Psoas muscle (tissue), 8 donors: ENCODE measurements around the gene PEPD. TPM values are rescaled to one million over a fixed set of nuclear protein-coding genes. Genes with fewer than 3 reads are reported as not detected.

Experiments
- ATAC-seq, 4 donors: fragments of 200-7000 bp; cut with Tn5 transposase; one replicate each; pipeline ENCODE4 v1.9.1; 2020; ENCODE audit warnings: moderate library complexity in 3 of 4, mild to moderate bottlenecking in 2 of 4
- DNase-seq, 2 donors: peaks; one replicate each; pipeline ENCODE4 v3.0.0-alpha.2; 2020
- H3K27ac ChIP-seq: fragments of 200-600 bp; one replicate; pipeline ENCODE4 v1.8.0; 2022
- H3K27me3 ChIP-seq, 3 donors: fragments of 200-600 bp in 1 of 3; one replicate each; pipeline versions ENCODE4 v1.6.1 to v1.8.0; 2013 to 2022; ENCODE audit warnings: low read length in 2 of 3, mild to moderate bottlenecking in 2 of 3, moderate library complexity in 1 of 3; ENCODE audit not compliant: insufficient read depth in 3 of 3
- H3K36me3 ChIP-seq, 2 donors: fragments of 200-600 bp in 1 of 2; one replicate each; pipeline versions ENCODE4 v1.6.1 to v1.8.0; 2013 to 2022; ENCODE audit warnings: low read depth in 1 of 2, mild to moderate bottlenecking in 1 of 2, moderate library complexity in 1 of 2; ENCODE audit not compliant: insufficient read depth in 1 of 2
- H3K4me1 ChIP-seq: fragments of 200-600 bp; one replicate; pipeline ENCODE4 v1.8.0; 2022
- H3K4me3 ChIP-seq: fragments of 200-600 bp; one replicate; pipeline ENCODE4 v1.8.0; 2022; ENCODE audit warnings: mild to moderate bottlenecking
- H3K9me3 ChIP-seq: fragments of 200-600 bp; one replicate; pipeline ENCODE4 v1.8.0; 2022
- WGBS, 3 donors: extraction: QIAGEN DNeasy Blood & Tissue Kit; methylation state at CpG; one replicate each; pipeline versions ENCODE4 v1.1.6 to v1.1.7; 2013; 5-methylcytosine and 5-hydroxymethylcytosine counted together
- intact Hi-C, 2 donors: fragments of 100-400 bp; cut with DNase I; formaldehyde crosslinking; loops; one replicate each; pipeline versions ENCODE4 v1.11.0 to v1.14.2; 2022
- polyA plus RNA-seq, 3 donors: library from polyadenylated mRNA; stranded (reverse); fragments of 200-250 nt; gene quantifications; one replicate each; pipeline ENCODE4 v1.2.3, GENCODE V29; 2013
- total RNA-seq, 4 donors: library from RNA; stranded (reverse); fragmentation: NEBNext Ultra II Directional in 2 of 4; extraction: Animal tissue kit (Norgen Biotek cat#: 25700) in 2 of 4; gene quantifications; one replicate each; pipeline versions ENCODE4 v1.2.1 to v1.2.4, GENCODE V29; 2021 to 2023
- TF ChIP-seq, protein P1 (sequence below): fragments of 200-600 bp; IDR thresholded peaks from one replicate; pipeline ENCODE4 v1.8.0; 2022; ENCODE audit warnings: antibody characterized with exemption
- donor health status: healthy with polysubstance abuse.
- donor health status: DM: no; HTN: no; CAD: no; lungs with moderate emphysema.
- donor health status: Bipolar disorder and iron deficiency.
- donor health status: healthy.
- donor health status: DM: yes; HTN: yes; CAD: no.
- donor health status: DM: no; HTN: no; CAD: no.
- donor health status: DM: no; HTN: no; CAD: no.
- donor health status: DM: yes; HTN: yes; CAD: no.

The PEPD gene
- total and polyA plus RNA-seq, 7 donors: 26.3 to 40.2 (median 35.1) TPM

DNA sequence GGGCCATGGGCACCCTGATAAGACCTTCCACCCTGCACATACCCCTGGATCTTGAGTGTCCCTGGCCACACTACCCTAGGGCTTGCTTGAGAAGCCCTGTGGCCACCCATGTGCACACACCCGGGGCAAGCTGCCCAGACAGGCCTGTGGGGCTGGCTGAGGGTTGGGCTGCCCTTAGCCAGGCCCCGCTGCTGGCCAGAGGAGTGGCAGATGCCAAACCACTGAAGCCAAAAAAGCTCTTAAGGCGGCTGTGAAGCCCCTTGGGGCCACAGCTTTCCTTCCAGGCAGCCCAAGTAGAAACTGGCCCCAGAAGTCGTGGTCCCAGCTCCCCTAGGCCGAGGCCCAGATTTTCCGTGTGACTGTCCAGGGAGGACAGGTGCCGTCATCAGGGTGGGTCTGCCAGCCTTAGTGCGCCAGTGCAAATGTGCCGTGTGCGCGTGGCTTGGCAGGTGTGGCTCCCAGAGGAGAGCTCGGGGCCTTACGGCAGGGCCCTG lies 133.3 kb downstream of the PEPD start:
- TF ChIP-seq, protein P1, sequence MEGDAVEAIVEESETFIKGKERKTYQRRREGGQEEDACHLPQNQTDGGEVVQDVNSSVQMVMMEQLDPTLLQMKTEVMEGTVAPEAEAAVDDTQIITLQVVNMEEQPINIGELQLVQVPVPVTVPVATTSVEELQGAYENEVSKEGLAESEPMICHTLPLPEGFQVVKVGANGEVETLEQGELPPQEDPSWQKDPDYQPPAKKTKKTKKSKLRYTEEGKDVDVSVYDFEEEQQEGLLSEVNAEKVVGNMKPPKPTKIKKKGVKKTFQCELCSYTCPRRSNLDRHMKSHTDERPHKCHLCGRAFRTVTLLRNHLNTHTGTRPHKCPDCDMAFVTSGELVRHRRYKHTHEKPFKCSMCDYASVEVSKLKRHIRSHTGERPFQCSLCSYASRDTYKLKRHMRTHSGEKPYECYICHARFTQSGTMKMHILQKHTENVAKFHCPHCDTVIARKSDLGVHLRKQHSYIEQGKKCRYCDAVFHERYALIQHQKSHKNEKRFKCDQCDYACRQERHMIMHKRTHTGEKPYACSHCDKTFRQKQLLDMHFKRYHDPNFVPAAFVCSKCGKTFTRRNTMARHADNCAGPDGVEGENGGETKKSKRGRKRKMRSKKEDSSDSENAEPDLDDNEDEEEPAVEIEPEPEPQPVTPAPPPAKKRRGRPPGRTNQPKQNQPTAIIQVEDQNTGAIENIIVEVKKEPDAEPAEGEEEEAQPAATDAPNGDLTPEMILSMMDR: no peak
- H3K27ac ChIP-seq: peak overlapping the region; percentile 83
- peaks cover 0 to 7% of the 10 kb centered on the region in 2 donors for H3K36me3 ChIP-seq
- peak; percentile 62 to 73 (median 68) for ATAC-seq
- no peaks in the 10 kb centered on the region for H3K27me3 ChIP-seq
- 13 to 22% (median 22%) methylated on average over 13 of the region's 13 CpGs for WGBS, 3 donors
- H3K9me3 ChIP-seq: no peaks in the 10 kb centered on the region
- H3K4me3 ChIP-seq: peak overlapping the region; percentile 35
- DNase-seq: peak; percentile 75 to 83
- peaks cover 72% of the 10 kb centered on the region for H3K4me1 ChIP-seq
- intact Hi-C loops: loop anchor here (5.0 kb wide), 1 partner anchor 86 kb away; the partner anchor contains the start of gene CEBPA (in 2 of the 2)

DNA sequence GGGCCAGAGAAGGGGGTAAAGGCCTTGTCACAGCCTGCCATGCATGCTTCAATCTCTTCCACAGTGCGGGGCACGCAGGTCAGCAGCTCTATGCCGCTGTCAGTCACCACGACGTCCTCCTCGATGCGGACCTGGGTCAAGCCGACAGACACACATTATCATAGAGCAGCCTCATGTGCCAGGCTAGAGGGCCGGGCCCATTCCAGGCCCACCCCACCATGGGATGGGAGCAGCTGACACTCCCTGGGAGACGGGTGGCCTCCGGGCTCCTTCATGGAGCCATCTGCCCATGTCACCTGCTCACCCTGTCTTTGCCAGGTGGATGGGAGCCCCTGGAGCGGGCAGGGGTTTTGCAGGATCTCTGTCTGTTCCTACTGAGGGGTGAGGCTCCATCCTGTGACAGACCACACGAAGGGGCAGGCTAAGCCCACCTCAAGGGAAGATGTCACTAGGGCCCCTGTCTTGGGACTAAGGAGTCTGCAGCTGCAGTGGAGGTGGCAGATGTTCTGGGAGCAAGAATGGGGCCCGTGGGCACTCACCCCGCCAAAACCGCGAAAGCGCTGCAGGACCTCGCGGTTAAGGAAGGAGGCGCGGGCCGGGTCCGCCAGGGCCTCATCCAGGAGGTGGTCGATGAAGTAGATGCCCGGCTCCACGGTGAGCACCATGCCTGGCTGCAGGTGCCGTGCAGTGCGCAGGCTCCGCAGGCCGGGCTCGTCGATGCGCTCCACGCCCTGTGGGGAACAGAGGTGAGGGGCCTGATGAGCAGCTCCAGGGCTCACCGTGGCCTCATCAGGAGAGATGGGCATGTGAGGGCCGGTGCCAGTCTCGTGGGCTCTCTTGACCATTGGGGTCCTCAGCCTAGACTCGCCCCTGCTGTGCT lies 134.0 kb downstream of the PEPD start:
- Histone ChIP-seq H3K36me3 (peaks cover 0 to 7% of the 10 kb centered on the region in 2 donors), H3K27me3 (no peaks in the 10 kb centered on the region), H3K4me1 (peaks cover 69% of the 10 kb centered on the region), H3K9me3 (no peaks in the 10 kb centered on the region), H3K4me3 (no peak overlapping the region), H3K27ac (peak overlapping the region; percentile 83)
- intact Hi-C loops: loop anchor here (5.0 kb wide), 1 partner anchor 85 kb away; the partner anchor contains the start of gene CEBPA (in 2 of the 2)
- peak in 1 of 2 donors; percentile 52 for DNase-seq
- ATAC-seq: no peak
- 75 to 83% (median 76%) methylated on average over 39 of the region's 39 CpGs for WGBS, 3 donors
- TF ChIP-seq, protein P1: no peak

DNA sequence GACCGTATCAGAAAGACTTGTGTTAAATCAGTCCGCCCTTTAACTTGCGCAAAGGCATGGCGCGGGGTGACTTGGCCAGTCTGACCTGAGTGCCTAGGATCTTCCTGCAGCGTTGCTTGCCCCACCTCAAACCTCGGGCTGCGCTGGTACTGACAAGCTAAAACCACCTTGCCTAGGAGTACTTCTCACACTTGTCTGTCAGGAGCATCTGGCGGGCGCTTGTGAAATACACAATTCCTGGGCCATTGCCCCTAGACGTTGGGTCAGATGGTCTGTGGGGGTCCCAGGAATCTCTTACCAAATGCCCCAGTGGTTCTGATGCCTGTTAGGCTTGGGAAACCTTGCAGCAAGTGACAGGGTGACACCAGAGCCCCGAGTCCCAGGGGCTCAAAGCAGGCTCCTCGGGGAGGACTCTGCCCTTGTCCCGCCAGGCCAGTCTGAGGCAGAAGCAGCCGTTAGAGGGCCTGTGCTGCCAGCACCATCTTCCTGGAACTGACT lies 135.2 kb downstream of the PEPD start:
- Histone ChIP-seq H3K27ac (peak overlapping the region; percentile 67), H3K9me3 (no peaks in the 10 kb centered on the region), H3K4me3 (no peak overlapping the region), H3K4me1 (peaks cover 67% of the 10 kb centered on the region), H3K36me3 (peaks cover 0 to 12% of the 10 kb centered on the region in 2 donors), H3K27me3 (no peaks in the 10 kb centered on the region)
- TF ChIP-seq, protein P1: no peak
- ATAC-seq (peak; percentile 11 to 55 (median 40)), DNase-seq (peak in 1 of 2 donors; percentile 73)
- 25 to 46% (median 27%) methylated on average over 15 of the region's 15 CpGs for WGBS, 3 donors
- intact Hi-C loops: loop anchor here (5.0 kb wide), 1 partner anchor 84 kb away; the partner anchor contains the start of gene CEBPA (in 2 of the 2)

DNA sequence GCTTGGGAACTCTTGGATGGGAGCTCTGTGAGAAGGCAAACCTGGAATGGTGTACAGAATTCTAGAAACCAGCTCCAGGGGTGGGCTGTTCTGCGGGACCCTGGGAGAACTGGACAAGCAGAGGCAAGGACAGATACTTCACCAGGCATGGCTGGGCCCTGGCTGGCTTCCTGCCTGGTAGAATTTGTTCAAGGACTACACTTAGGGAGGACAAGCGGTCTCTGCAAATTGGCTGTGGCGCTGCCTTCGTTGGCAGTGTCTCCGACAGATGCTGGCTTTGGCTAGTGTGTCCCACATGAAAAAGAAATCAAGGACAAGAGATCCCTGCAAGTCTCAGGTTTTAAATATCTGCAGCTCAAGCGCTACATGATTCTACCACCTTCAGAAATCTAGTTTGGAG lies 135.6 kb downstream of the PEPD start:
- Histone ChIP-seq H3K4me1 (peaks cover 66% of the 10 kb centered on the region), H3K36me3 (peaks cover 0 to 16% of the 10 kb centered on the region in 2 donors), H3K9me3 (no peaks in the 10 kb centered on the region), H3K27me3 (no peaks in the 10 kb centered on the region), H3K4me3 (no peak overlapping the region), H3K27ac (peak overlapping the region; percentile 67)
- intact Hi-C loops: loop anchor here (5.0 kb wide), 1 partner anchor 84 kb away; the partner anchor contains the start of gene CEBPA (in 2 of the 2)
- DNase-seq (peak in 1 of 2 donors; percentile 82), ATAC-seq (peak in 3 of 4 donors; percentile 7 to 48 (median 19))
- TF ChIP-seq, protein P1: no peak
- WGBS, 3 donors: 22 to 27% (median 23%) methylated on average over 6 of the region's 6 CpGs
